ENCODE data around the gene SPEN.

Gene SPEN

GRCh38 chr1:15950763-15951295, 103.3 kb downstream of the SPEN start:
- peak; percentile 82 for DNase-seq

GRCh38 chr1:15951341-15952153, 104.0 kb downstream of the SPEN start:
- peak; percentile 38 for DNase-seq

- peak; percentile 88 for DNase-seq
These were observed 105.1 kb downstream of the SPEN start for GRCh38 chr1:15952317-15953258.

- DNase-seq = no peak
These were observed 105.8 kb downstream of the SPEN start for GRCh38 chr1:15953294-15953771.

- DNase-seq = peak; percentile 43
These were observed 106.3 kb downstream of the SPEN start for GRCh38 chr1:15953791-15954241.

GRCh38 chr1:15954316-15954715, 106.8 kb downstream of the SPEN start:
- no peak for DNase-seq

GRCh38 chr1:15955552-15955951, 108.0 kb downstream of the SPEN start:
- no peak for DNase-seq

GRCh38 chr1:15956150-15956549, 108.6 kb downstream of the SPEN start:
- DNase-seq = peak; percentile 30

GRCh38 chr1:15957221-15958095, 110.0 kb downstream of the SPEN start:
- peak; percentile 7 for DNase-seq

GRCh38 chr1:15958111-15958510, 110.6 kb downstream of the SPEN start:
- no peak for DNase-seq

GRCh38 chr1:15958793-15959192, 111.3 kb downstream of the SPEN start:
- DNase-seq = no peak

- no peak for DNase-seq
These were observed 111.9 kb downstream of the SPEN start for GRCh38 chr1:15959424-15959823.

GRCh38 chr1:15959827-15960446, 112.4 kb downstream of the SPEN start:
- DNase-seq = no peak

GRCh38 chr1:15960808-15961207, 113.3 kb downstream of the SPEN start:
- DNase-seq = no peak

- DNase-seq = no peak
These were observed 114.0 kb downstream of the SPEN start for GRCh38 chr1:15961492-15961891.

- DNase-seq = no peak
These were observed 114.7 kb downstream of the SPEN start for GRCh38 chr1:15962176-15962575.

GRCh38 chr1:15962671-15963362, 115.3 kb downstream of the SPEN start:
- DNase-seq = no peak

GRCh38 chr1:15963363-15963967, 116.0 kb downstream of the SPEN start:
- no peak for DNase-seq

GRCh38 chr1:15963968-15964648, 116.6 kb downstream of the SPEN start:
- DNase-seq = no peak

GRCh38 chr1:15965228-15965767, 117.8 kb downstream of the SPEN start:
- DNase-seq = no peak

All from hematopoietic multipotent progenitor cell treated with erythropoietin and hydrocortisone succinate and interleukin-3 and kit ligand, for 8 days (in vitro differentiated cells).